ENCODE measurements around the gene RNF180. TPM values are rescaled to one million over a fixed set of nuclear protein-coding genes. Genes with fewer than 3 reads are reported as not detected.
"Not testable (repeated sequence)": the region's sequence is repeated elsewhere in the genome, so short reads cannot be mapped to it uniquely, and the experiment has no call there.

Gene RNF180
- total RNA-seq, 1 donor from 2014 or later: 7.8 TPM

- H3K36me3 Mint-ChIP-seq (ENCODE audit: low read depth, unreplicated experiment): no peaks in the 10 kb centered on the region
- no peaks in the 10 kb centered on the region for H3K27me3 Mint-ChIP-seq (ENCODE audit: unreplicated experiment)
- no peak for TF ChIP-seq CTCF (IDR thresholded peaks at IDR 0.05; ENCODE audit: unreplicated experiment)
- no peak overlapping the region for H3K27ac Mint-ChIP-seq (ENCODE audit: unreplicated experiment)
- no peaks in the 10 kb centered on the region for H3K9me3 Mint-ChIP-seq (ENCODE audit: unreplicated experiment)
- peaks cover 4% of the 10 kb centered on the region for H3K4me1 Mint-ChIP-seq (ENCODE audit: unreplicated experiment)
- no peak for DNase-seq (ENCODE audit: low spot score)
- no peak overlapping the region for H3K4me3 Mint-ChIP-seq (ENCODE audit: unreplicated experiment)
These were observed 47.4 kb downstream of the RNF180 start for GRCh38 chr5:64213011-64213410.

- Mint-ChIP-seq H3K27ac (ENCODE audit: unreplicated experiment) (no peak overlapping the region), H3K4me3 (ENCODE audit: unreplicated experiment) (no peak overlapping the region), H3K9me3 (ENCODE audit: unreplicated experiment) (no peaks in the 10 kb centered on the region), H3K27me3 (ENCODE audit: unreplicated experiment) (no peaks in the 10 kb centered on the region), H3K36me3 (ENCODE audit: low read depth, unreplicated experiment) (no peaks in the 10 kb centered on the region), H3K4me1 (ENCODE audit: unreplicated experiment) (peaks cover 4% of the 10 kb centered on the region)
- no peak for DNase-seq (ENCODE audit: low spot score)
- no peak for TF ChIP-seq CTCF (IDR thresholded peaks at IDR 0.05; ENCODE audit: unreplicated experiment)
These were observed 47.9 kb downstream of the RNF180 start for GRCh38 chr5:64213531-64213930.

GRCh38 chr5:64214132-64214531 lies 48.5 kb downstream of the RNF180 start:
- no peaks in the 10 kb centered on the region for H3K27me3 Mint-ChIP-seq (ENCODE audit: unreplicated experiment)
- H3K36me3 Mint-ChIP-seq (ENCODE audit: low read depth, unreplicated experiment): no peaks in the 10 kb centered on the region
- DNase-seq (ENCODE audit: low spot score): no peak
- H3K27ac Mint-ChIP-seq (ENCODE audit: unreplicated experiment): no peak overlapping the region
- H3K4me3 Mint-ChIP-seq (ENCODE audit: unreplicated experiment): no peak overlapping the region
- peaks cover 4% of the 10 kb centered on the region for H3K4me1 Mint-ChIP-seq (ENCODE audit: unreplicated experiment)
- no peak for TF ChIP-seq CTCF (IDR thresholded peaks at IDR 0.05; ENCODE audit: unreplicated experiment)
- H3K9me3 Mint-ChIP-seq (ENCODE audit: unreplicated experiment): no peaks in the 10 kb centered on the region

GRCh38 chr5:64221911-64222310 lies 56.3 kb downstream of the RNF180 start:
- Mint-ChIP-seq H3K9me3 (ENCODE audit: unreplicated experiment) (peaks cover 5% of the 10 kb centered on the region), H3K27me3 (ENCODE audit: unreplicated experiment) (no peaks in the 10 kb centered on the region)

GRCh38 chr5:64225286-64225981 lies 59.8 kb downstream of the RNF180 start:
- not testable (repeated sequence) for H3K4me3 Mint-ChIP-seq (ENCODE audit: unreplicated experiment); H3K27ac Mint-ChIP-seq (ENCODE audit: unreplicated experiment); H3K27me3 Mint-ChIP-seq (ENCODE audit: unreplicated experiment); H3K4me1 Mint-ChIP-seq (ENCODE audit: unreplicated experiment); H3K9me3 Mint-ChIP-seq (ENCODE audit: unreplicated experiment); DNase-seq (ENCODE audit: low spot score)
- H3K36me3 Mint-ChIP-seq (ENCODE audit: low read depth, unreplicated experiment): peaks cover 15% of the 10 kb centered on the region

More at GRCh38 chr5:64221911-64222310, 56.3 kb downstream of the RNF180 start:
- TF ChIP-seq CTCF (IDR thresholded peaks at IDR 0.05; ENCODE audit: unreplicated experiment): no peak
- DNase-seq (ENCODE audit: low spot score): no peak
- Mint-ChIP-seq H3K4me3 (ENCODE audit: unreplicated experiment) (no peak overlapping the region), H3K4me1 (ENCODE audit: unreplicated experiment) (no peaks in the 10 kb centered on the region), H3K27ac (ENCODE audit: unreplicated experiment) (no peak overlapping the region), H3K36me3 (ENCODE audit: low read depth, unreplicated experiment) (peaks cover 14% of the 10 kb centered on the region)

- not testable (repeated sequence) for H3K9me3 Mint-ChIP-seq (ENCODE audit: unreplicated experiment); H3K4me1 Mint-ChIP-seq (ENCODE audit: unreplicated experiment); H3K27ac Mint-ChIP-seq (ENCODE audit: unreplicated experiment); DNase-seq (ENCODE audit: low spot score); H3K4me3 Mint-ChIP-seq (ENCODE audit: unreplicated experiment); H3K27me3 Mint-ChIP-seq (ENCODE audit: unreplicated experiment)
- peaks cover 15% of the 10 kb centered on the region for H3K36me3 Mint-ChIP-seq (ENCODE audit: low read depth, unreplicated experiment)
These were observed 61.5 kb downstream of the RNF180 start for GRCh38 chr5:64227131-64227537.

Data from endothelial cell (in vitro differentiated cells).